ACHN (cell line): ENCODE data around the gene ANO2.
"Not testable (repeated sequence)": the region's sequence is repeated elsewhere in the genome, so short reads cannot be mapped to it uniquely, and the experiment has no call there.

Experiments used
- DNase-seq: peaks from one replicate; pipeline ENCODE4 v3.0.0-alpha.2; 2015
- in situ Hi-C: cut with HindIII; loops from 2 replicates; pipeline ENCODE4 v1.10.0; 2017; ENCODE audit warnings: low sequenced_read_pairs, low pct_ligation_motif_present, low pct_unique_long_range_greater_than_20kb

ANO2 gene

GRCh38 chr12:5565933-5566599, 379.0 kb downstream of the ANO2 start:
- in situ Hi-C loops, result no loop called here
- no peak for DNase-seq

- DNase-seq, result no peak
- in situ Hi-C loops, result no loop called here
Measured at GRCh38 chr12:5562581-5562980, 382.5 kb downstream of the ANO2 start.

GRCh38 chr12:5561846-5562245, 383.2 kb downstream of the ANO2 start:
- DNase-seq, result no peak
- in situ Hi-C loops, result no loop called here

GRCh38 chr12:5561057-5561456, 384.0 kb downstream of the ANO2 start:
- in situ Hi-C loops, result no loop called here
- DNase-seq, result no peak

- in situ Hi-C loops, result no loop called here
- DNase-seq, result no peak
Measured at GRCh38 chr12:5560265-5560664, 384.8 kb downstream of the ANO2 start.

DNA sequence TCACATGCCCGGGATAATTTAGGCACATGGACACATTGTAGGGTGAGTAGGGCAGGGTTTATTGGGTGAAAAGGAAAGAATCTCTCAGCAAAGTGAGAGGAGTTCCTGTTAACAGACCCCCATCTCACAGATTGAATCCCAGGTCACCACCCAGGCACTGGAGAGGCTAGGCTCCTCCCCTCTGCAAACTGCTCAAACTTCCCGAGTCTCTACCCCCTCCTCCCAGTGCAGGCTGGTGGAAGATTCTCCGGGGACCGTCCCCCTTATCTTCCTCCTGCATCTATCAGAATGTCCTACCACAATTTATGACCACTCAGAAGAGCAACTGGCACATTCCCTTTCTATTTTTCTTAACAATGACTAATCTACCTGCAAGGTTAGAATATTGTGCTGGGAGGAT, 387.2 kb downstream of the ANO2 start:
- in situ Hi-C loops, result no loop called here

DNA sequence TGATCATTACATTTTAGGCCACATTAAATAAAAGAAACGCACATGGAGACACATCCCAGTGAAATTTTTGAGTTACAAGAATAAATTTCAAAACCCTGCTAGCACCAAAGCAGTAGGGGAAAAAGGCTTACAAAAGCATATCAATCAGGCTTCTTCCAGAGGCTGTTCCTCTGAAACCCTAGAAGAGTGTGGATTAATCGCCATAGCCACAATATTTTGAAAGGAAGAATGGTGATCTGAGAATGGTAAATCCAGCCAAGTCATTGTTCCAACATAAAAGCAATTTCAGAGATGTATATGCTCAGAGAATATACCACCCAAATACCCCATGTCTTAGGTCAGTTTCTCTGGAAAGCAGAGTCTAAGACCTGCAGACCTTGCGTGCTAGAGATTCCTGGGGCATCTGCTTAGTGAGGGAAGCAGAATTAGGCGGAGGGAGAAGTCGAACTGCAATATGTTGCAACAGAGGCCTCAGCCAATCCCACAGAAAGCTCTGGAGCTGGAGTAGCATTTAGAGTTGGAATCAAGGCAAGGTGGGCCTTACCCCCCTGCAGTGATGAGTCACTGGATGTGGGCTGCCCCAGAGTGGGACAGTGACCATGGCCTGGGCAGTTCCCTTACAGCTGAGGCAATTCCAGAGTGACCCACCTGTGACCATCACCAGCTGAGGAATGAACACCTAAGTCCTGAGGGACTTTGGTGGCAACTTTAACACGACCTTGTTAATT, 387.9 kb downstream of the ANO2 start:
- no peak for DNase-seq
- in situ Hi-C loops, result no loop called here

More for the DNA sequence above, 387.2 kb downstream of the ANO2 start:
- DNase-seq, result no peak

GRCh38 chr12:5556033-5556614, 388.9 kb downstream of the ANO2 start:
- in situ Hi-C loops, result no loop called here
- DNase-seq, result peak; percentile 19

GRCh38 chr12:5554711-5555110, 390.3 kb downstream of the ANO2 start:
- in situ Hi-C loops, result no loop called here
- no peak for DNase-seq

DNA sequence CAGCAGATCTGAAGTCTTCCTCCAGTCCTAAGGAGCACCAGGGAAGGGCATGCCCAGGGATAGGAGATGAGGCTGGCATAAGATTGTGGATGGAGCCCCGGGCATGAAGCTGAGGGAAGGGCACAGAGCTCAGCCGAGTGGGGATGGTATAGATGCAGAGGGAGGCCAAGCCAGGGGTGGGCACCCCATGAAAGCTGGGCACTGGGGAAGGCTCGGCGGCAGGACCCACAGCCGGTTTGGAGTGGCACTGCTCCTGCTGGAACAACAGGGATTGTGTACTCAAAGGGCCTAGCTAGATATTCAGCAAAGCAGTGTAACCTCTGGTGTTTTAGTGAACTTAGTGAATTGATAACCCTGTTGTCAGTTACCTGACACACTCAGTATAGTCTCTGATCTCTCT, 396.0 kb downstream of the ANO2 start:
- in situ Hi-C loops, result no loop called here
- DNase-seq, result no peak

GRCh38 chr12:5548152-5548943, 396.7 kb downstream of the ANO2 start:
- in situ Hi-C loops, result no loop called here
- no peak for DNase-seq

DNA sequence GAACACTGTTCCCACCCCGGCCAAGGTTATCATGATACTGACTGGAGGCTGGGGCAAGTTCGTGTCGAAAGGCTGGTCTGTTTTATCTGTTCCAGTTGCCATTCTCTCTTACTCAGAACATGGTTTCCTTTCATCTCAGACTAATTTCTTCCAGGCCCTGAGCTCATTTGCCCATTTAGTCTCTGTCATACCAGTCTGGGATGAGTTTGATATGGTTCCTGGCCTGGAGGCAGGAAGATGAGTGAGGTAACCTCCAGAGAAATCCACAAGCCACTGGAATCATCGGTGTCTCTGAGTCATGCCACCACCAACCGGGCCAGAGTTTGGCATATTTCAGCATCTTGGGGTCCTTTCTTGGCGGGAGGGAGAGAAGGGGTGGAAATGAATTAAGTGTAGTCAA, 398.4 kb downstream of the ANO2 start:
- no peak for DNase-seq
- in situ Hi-C loops, result no loop called here

- in situ Hi-C loops, result no loop called here
- no peak for DNase-seq
Measured at GRCh38 chr12:5537771-5538170, 407.3 kb downstream of the ANO2 start.

- DNase-seq, in situ Hi-C loops: not testable (repeated sequence)
Measured at GRCh38 chr12:5537026-5537615, 407.9 kb downstream of the ANO2 start.

GRCh38 chr12:5535541-5535940, 409.5 kb downstream of the ANO2 start:
- DNase-seq, result no peak
- in situ Hi-C loops, result no loop called here

- no peak for DNase-seq
- in situ Hi-C loops, result no loop called here
Measured at GRCh38 chr12:5534426-5535199, 410.4 kb downstream of the ANO2 start.

DNA sequence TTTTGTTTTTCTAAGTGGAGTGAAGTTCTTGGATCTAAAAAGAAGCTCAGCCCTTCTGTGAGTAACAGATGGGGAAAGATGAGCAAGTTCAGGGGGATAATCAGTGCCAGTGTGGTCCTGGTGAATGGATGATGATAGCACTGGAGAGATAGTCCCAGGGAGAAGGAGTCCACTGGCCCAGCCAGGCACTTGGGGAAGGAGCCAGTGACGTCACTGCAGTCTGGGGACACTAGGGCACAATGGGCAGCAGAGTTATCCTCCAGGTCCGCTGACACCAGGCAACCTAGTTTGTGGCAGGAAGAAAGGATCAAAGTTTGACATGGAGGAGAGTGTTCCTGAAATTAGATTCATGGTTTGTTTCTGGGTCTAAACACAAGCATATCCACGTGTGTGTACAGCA, 411.7 kb downstream of the ANO2 start:
- in situ Hi-C loops, result no loop called here
- no peak for DNase-seq

DNA sequence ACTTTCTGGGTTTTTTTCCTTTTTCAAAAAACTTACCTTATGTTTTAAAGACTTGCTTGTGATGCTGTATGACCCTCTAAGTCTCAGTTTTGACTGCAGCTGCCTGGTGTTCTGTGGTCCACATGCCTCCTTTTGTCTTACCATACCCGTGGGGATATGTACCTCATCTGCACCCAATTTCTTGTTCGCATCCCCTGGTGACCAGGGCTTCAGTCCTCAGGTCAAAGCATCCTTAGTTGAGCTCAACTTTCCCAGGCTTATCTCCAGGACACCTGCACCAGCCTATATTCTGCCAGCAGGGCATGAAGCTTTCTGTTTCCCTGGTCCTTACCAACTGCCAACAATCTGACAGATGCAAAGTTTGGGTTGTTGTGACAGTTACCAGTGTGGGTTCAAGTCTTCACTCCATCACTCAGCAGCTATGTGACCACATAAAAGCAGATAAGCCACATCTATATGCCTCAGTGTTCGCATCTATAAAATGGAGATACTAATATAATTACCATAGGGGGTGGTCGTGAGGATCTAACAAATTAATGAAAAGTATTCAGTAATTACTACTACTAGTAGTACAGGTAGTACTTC, 419.2 kb downstream of the ANO2 start:
- in situ Hi-C loops, result no loop called here
- no peak for DNase-seq
